Suppressor macrophage treated with lipopolysaccharide for 1 hour (primary cell): ENCODE results near the gene IQCC.

ENCODE experiments used
- DNase-seq, 3 donors: peaks; one replicate each; pipeline ENCODE4 v3.0.0-alpha.2; 2020 to 2022

Gene IQCC

DNA sequence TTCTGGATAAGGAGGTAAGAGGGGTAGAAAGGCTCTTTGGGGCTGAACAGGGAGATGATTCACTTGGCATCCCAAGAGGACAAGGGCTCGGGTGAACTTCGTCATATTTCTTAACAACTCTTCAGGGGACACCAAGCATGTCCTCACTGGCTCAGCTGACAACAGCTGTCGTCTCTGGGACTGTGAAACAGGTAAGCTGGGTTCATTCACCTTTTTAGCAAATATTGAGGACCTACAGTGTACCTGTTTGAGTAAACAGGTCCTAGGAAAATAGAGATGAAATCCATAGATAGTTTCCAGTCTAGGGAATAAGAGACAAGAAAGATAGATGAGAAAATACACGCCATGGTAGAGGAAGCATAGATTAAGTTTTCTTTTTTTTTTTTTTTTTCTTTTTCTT lies 18.8 kb downstream of the IQCC start:
- DNase-seq, result no peak

DNA sequence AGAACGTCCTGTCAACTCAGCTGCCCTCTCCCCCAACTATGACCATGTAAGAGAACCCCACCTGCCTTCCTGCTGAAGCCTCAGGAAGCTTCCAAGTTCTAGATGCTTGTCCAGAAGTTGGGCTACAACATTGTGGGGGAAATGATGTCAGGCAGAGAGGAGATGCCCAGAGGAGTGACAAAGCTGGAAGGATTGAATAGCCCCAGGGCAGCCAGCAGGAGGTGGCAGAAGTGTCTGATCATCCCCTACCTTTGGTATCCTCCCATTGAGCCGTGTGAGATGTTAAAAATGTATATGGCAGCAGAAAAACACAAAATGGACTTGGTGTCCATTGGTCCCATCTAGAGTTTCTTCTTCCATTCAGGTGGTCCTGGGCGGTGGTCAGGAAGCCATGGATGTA lies 23.3 kb downstream of the IQCC start:
- no peak for DNase-seq

DNA sequence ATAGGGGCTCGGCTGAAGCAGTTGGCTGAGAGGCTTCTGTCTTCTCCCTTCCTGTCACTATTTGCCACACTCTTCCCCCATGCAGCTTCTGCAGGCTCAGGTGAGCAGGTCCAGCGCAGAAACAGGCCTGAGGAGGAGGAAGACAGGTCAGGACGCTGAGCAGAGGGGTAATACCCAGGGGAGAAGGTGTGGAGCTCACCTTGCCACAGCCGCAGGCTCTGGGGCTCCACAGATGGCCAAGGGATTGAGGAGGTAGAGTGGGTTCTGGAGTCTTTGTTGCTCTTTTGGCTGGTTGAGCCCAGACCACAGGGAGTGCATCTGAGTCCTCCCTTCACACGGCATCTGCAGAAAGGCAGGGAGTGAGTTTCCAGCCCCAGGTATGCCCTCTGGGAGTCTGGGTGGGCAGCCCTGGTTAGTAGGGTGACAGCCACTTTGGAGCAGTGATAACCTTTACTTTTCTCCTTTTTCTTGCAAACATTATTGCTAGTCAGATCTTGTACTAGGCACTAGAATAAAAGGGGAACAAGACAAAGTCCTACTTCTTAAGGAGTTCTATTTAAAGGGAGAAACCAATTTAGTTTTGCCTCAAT lies 26.5 kb downstream of the IQCC start:
- DNase-seq, result peak in 1 of 3 donors; percentile 15

DNA sequence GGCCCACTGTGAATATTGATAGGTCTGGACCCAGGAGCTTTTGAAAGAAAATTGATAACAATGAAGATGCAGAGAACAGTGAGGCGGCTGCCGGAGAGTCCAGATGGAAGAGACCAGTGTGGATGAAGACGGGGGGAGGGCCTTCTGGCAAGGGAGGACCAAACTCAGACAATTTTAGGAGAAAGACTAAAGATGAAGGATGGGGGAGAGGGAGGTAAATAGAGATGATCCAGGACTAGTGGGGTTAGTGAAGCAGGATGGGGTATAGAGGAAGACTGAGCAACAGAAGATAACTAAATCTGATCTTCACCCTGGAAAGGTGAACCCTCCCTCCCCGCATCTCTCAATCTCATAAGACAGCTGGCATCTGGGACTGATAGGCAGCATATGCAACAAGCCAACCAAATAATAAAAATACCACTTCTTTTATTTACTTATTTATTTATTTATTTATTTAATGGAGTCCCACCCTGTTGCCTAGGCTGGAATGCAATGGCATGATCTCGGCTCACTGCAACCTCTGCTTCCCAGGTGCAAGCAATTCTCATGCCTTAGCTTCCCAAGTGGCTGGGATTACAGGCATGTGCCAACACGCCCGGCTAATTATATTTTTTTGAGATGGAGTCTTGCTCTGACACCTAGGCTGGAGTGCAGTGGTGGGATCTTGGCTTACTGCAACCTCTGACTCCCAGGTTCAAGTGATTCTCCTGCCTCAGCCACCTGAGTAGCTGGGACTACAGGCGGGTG lies 27.3 kb downstream of the IQCC start:
- no peak for DNase-seq

DNA sequence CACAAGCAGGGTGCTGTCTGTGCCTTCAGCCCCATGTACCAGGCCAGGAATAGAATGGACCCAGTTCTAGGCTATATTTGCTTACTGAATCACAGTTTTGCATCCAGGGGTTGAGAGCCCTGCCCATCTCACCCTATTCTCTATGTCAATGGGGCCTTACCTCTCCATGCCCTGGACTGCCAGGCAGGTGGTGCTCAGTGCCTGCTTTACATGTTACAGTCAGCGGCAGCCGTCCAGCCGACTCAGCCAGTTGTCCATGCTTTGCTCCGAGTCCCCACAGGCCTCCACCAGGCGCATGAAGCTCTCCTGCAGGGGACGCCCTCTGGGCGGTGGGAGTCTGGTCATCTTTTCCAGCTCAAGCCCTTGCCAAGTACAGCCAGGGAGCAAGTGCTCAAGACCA lies 29.3 kb downstream of the IQCC start:
- DNase-seq, result no peak

DNA sequence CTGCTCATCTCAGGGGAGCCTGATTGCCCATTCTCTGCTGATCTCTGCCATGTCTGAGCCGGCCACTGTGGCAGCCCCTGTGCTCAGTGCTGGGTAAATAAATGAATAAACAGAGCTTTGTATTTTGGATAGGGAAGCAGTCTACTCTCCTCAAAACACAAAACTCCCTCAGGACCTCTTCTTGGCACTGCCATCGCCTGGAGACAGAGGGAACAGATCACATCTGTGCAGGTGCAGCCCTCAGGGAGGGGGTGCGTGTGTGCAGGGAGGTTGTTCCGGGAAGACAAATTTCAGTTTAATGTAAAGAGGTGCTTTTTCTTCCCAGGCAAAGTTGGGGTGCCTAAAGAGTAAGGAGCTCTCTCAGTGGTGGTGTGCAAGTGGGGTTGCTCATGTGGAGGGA lies 33.9 kb downstream of the IQCC start:
- no peak for DNase-seq

DNA sequence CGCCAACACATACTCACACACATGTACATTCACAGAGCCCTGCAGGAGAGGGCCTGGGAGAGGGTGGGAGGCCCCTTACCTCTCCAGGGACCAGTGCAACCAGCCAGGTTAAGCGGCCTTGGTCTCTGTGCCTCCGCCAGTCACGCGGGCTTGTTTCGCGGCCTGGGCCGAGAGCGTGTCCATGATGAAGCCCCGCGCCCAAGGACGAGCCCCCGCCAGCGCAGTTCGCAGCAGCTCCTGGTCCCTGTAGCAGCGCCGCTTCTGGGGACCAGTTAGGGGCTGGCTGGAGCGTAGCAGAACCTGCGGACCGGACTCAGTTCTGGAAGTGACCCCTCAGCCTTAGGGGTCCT lies 34.3 kb downstream of the IQCC start:
- no peak for DNase-seq

DNA sequence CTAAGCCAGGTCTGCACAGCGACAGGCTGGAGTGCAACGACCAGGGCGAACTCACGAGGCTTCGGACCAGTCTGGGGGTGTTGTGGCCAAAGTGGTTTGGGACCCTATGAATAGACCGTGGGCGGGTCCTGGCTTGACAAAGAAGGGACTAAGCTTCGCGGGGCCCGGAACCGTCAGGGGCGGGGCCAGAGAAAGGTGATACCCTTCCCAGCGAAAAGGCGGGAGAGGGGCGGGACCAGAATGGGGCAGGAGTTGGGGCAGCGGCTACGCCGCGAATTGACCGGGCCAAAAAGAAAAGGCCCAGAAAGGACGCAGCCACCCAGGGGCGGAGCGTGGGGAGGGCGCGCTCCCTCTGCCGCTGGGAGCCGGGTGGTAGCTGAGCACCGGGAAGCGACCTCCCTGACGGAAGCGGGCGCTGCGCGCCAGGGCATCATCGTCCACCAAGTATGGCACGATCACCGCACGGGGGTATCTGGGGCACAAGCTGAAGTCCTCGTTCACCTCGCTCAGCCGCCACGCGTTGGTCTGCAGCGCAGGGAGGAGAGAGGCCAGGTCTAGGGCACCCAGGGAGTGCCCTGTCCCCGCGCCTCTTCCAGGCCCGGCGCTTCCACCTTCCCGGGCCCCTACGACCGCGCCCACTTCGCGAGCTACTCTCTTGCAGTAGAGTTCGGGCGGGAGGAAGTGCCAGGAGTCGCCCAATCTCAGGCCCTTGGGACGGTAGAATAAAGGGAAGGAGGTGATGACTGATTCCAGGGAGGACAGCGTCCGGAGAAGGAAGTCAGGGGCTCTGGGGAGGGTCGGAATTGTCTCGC lies 34.9 kb downstream of the IQCC start:
- peak; percentile 62 to 78 (median 69) for DNase-seq

DNA sequence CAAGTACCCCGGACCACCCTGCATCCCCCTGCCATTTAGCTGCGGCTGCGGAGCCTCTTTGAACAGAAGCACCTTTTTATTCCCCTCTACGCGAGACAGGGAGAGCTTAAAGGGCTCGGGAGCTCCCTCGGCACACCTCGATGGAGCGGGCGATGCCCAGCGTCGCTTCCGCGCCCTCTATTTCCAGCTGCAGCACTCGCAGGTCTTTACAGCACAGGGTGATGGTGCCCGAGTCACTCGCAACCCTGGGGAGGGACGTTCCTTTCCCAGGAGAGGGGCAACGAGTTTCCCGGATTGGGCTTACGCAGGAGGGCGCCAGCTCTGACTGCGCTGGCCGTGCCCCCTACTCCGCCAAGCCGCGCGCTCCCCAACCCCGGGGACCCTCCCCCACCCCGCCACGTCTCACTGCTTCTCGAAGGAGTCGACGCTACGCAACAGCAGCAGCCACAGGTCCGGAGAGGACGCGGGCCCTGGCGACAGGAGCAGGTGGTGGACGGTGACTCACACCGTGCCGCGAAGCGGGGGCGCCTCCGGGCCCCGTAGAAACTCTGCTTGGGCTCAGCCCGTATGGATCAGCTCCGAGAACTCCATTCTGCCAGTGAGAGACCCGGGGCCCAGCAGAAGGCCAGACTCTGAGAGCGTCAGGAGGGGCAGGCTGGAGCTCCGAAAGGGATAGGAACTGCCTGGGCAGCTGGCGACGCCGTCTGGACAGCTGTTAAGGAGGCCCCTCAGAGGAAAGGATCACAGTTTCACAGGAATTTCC lies 35.7 kb downstream of the IQCC start:
- DNase-seq, result peak; percentile 28 to 48 (median 36)

DNA sequence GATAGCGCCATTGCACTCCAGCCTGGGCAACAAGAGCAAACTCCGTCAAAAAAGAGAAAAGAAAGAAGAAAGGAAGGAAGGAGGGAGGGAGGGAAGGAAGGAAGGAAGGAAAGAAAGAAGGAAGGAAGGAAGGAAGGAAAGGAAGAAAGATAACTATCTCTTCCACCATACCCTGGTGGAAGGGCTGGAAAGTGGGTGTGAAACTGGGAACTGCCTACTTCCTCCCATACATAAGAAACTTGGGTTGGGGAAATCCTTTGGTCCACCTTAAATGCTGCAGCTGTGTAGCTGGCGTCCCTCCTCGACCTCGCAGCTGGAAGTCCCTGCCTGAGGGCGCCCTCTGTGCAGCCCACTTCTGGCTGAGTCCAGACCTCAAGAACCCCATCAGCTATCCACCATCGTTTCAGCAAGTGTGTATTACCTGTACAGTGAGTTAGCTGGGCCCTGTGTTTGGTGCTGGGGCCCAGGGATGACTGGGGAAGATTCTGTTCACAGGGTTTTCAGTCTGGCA lies 36.9 kb downstream of the IQCC start:
- peak; percentile 69 to 71 (median 70) for DNase-seq

DNA sequence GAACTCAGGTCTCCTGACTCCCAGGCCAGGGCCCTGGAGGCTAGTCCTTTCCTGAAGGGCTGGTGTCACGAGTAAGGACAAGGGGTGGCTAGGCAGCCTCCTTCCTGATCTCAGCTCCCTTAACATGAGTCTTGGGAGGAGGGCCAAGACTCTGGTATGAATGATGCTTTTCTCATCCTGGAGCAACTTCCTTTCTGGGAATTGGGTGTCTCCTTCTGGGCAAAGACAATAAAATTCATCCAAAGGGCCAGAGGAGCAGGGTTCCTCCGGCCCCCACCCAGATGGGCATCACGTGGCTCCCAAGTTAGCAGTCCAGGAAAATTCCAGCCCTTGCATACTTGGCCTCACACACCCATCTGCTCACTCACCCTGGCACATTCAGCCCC lies 41.4 kb downstream of the IQCC start, which contains the start of gene FAM167B:
Gene FAM167B (plus strand): TSS at position 335 of the 386 bp plus-strand sequence. CDS start 200 bp downstream, outside the sequence.
- DNase-seq, result no peak

DNA sequence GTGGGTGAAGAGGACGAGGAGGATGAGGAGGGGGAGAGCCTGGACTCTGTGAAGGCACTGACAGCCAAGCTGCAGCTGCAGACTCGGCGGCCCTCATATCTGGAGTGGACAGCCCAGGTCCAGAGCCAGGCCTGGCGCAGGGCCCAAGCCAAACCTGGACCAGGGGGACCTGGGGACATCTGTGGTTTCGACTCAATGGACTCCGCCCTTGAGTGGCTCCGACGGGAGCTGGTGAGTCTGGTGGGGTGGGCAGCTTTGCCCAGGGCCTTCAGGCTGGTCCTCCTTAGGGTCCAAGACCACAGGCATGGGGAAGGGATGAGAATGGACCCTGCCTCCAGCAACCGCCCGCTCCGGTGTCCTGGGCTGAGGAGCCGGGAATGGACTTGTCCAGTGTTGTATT lies 42.0 kb downstream of the IQCC start:
- no peak for DNase-seq

DNA sequence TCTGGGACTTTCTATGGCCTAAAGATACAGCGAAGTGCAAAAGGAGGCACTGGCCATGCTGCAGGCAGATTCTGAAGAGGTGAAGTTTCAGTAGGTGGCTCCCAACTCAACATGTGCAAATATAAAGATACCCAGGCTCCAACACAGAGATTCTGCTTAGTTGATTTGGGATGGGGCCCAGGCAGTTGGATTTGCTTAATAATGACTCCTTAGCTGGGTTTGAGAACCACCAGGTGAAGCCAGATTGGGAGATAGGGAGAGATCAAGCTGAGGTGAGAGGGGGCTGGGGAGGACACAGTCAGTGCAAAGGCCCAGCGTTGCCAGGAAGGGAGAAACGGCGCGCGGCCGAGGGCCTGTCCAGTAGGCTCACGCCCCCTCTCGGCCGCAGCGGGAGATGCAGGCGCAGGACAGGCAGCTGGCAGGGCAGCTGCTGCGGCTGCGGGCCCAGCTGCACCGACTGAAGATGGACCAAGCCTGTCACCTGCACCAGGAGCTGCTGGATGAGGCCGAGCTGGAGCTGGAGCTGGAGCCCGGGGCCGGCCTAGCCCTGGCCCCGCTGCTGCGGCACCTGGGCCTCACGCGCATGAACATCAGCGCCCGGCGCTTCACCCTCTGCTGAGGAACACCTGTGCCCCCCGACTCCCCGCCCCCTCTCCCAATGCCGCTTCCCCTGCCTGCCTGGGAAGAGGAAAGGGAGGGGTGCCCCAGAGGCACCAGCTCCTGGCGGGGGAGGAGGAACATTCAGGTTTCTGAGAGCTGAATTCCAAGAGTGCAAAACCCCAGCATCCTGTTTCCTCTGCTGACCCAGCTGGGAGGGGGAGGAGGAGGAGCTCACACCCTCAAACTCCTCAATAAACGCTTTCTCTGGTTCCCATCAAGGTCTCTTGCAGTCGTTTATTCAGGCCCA lies 42.8 kb downstream of the IQCC start:
- peak; percentile 83 to 93 (median 86) for DNase-seq

DNA sequence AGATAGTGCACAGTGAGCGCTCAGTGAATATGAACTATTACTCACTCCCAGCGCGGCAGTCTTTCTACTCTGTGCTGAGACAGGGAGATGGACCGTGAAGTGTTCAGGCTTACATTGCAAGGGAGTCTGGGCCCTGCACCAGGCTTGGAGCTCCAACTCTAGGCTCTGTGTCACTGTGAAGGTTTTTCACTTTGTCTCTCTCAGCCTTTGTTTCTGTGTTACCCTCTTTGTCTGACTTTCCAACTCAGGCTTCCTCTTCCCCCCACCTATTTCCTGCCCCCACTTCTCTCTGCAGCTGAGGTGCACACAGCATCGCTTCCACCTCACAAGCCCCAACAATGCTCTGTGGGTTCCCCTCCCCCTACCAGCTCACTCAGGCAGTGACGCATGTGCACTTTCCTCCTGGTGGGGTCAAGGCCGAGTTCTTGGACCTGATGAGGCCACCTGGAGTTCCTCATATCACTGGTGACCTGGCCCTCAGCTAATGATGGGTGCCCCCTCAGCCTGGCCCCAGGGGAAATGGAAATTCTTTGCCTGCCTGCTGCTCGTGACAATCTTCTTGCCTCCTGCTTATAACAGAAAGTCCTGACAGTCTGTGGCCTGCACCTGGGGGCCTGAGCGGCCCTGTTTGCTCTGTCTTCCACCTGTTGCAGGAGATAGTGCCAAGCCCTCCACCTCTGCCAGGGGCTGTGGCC lies 44.5 kb downstream of the IQCC start:
- no peak for DNase-seq

DNA sequence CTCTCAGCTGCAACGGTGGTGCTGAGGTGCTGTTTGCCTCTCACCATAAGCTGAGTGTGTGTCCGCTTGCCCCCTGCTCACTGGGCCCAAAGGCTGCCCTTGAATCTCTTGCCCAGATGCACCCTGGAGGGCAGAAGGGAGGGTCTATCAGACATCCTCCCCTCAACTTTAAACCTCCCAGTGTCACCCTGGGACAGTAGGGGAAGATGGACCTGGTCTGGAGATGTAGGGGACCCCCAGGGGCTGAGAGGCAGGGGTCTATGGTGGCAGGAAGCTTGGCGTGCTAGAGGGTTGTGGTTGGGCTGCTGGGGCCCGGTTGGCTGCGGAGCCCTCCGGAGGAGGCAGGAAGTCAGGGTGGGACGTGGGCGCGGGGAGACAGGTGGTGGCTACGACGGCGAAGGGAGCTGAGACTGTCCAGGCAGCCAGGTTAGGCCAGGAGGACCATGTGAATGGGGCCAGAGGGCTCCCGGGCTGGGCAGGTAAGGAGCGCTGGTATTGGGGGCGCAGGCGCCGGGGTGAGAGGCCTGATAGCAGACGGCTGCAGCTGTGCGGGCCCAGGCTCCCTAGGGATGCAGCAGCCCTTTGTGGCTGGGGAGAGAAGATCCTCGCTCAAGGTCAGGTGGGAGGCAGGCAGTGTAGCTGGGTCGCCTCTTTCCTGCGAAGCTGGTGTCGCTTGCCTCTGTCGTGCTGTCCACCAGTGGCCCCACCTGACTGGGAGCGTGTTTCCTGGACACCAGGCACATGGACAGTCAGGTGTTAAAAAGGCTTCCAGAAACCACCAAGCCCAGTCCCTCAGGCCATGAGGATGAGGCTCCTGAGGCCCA lies 45.6 kb downstream of the IQCC start, which contains the start of gene LCK:
Gene LCK (plus strand): TSS at position 373 of the 824 bp plus-strand sequence. CDS start 23,065 bp downstream, outside the sequence.
- no peak for DNase-seq

DNA sequence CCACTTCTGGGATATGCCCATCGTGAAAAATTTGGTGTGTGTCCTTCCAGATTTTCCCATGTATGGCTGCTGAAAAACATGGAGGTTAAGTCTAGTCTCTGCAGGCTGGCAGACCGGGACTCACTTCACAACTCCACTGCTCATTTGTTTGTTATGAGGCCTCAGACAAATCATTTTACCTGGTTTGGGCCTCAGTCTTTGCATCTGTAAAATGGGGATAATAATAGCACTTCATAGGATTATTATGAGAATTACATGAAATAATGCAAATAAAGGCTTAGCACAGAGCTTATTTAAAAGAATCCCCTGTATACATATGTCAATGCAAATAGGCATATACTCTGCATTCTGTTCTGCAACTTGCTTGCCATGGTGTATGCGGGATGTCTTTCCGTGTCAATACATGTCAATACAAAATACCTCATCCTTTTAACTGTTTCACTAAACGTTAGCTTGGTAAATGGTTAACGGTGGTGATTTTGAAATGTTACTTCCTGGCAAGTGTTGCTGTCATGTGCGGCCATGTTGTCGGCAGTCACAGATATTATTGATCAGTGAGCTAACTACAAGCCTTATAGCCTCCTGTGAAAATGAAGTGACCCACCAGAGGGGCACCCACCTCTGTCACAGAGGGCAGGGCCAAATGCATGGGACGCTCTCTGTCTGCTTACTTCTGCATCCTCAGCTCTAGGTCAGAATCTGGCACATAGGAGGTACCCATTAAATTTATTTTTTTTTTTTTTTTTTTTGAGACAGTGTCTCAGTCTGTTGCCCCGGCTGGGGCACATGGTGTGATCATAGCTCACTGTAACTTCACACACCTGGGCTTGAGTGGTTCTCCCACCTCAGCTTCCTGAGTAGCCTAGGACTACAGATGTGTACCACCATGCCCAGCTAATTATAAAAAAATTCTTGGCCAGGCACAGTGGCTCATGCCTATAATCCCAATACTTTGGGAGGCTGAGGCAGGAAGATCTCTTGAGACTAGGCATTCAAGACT lies 49.9 kb downstream of the IQCC start:
- DNase-seq, result no peak

DNA sequence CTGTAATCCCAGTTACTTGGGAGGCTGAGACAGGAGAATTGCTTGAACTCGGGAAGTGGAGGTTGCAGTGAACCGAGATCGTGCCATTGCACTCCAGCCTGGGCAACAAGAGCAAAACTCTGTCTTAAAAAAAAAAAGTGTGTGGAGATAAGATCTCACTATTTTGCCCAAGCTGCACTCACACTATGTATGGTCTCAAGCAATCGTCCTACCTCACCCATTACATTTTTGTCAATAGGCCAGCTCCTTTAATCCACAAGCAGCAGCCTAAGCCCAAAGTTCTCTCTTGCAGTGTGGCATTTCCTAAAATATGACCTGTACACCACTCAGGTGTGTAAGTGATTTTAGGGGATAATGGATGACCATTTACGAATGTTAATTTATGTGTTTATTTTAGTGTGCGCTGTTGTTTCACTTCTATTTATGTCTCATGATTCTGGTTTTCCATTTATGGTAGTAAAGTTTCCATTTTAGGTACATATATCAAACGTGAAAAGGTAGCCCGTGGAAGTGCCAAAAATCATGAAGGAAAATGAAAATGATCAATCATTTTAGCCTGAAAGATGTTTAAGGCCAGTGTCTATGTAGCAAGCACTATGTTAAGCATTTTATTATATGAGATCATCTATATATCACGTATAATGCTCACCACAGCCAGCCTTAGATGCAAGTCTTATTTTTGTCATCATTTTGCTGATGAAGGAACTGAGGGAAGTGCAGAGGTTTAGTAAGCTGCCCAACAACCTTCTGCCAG lies 51.2 kb downstream of the IQCC start:
- no peak for DNase-seq

DNA sequence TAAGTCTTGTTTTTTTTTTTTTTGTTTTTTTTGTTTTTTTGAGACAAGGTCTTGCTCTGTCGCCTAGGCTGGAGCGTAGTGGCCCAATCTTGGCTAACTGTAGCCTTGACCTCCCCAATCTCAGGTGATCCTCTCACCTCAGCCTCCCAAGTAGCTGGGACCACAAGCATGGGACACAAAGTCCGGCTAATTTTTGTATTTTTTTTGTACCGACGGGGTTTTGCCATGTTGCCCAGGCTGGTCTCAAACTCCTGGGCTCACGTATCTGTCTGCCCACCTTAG lies 51.7 kb downstream of the IQCC start:
- DNase-seq, result no peak
